Renal cortical epithelial cell (primary cell): ENCODE results near the gene DUS4L. TPM values are rescaled to one million over a fixed set of nuclear protein-coding genes. Genes with fewer than 3 reads are reported as not detected.
"Not testable (repeated sequence)": the region's sequence is repeated elsewhere in the genome, so short reads cannot be mapped to it uniquely, and the experiment has no call there.

Experiments
- DNase-seq: peaks from one replicate; pipeline ENCODE4 v3.0.0-alpha.2; 2011; ENCODE audit warnings: low read depth
- total RNA-seq: library from RNA; depleted of rRNA; stranded (reverse); fragments of >200 nt; gene quantifications from 2 replicates; pipeline ENCODE4 v1.2.3, GENCODE V29; 2014

DUS4L gene, protein sequence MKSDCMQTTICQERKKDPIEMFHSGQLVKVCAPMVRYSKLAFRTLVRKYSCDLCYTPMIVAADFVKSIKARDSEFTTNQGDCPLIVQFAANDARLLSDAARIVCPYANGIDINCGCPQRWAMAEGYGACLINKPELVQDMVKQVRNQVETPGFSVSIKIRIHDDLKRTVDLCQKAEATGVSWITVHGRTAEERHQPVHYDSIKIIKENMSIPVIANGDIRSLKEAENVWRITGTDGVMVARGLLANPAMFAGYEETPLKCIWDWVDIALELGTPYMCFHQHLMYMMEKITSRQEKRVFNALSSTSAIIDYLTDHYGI
- total RNA-seq: 11.3 and 12.8 TPM in 2 replicates

DNA sequence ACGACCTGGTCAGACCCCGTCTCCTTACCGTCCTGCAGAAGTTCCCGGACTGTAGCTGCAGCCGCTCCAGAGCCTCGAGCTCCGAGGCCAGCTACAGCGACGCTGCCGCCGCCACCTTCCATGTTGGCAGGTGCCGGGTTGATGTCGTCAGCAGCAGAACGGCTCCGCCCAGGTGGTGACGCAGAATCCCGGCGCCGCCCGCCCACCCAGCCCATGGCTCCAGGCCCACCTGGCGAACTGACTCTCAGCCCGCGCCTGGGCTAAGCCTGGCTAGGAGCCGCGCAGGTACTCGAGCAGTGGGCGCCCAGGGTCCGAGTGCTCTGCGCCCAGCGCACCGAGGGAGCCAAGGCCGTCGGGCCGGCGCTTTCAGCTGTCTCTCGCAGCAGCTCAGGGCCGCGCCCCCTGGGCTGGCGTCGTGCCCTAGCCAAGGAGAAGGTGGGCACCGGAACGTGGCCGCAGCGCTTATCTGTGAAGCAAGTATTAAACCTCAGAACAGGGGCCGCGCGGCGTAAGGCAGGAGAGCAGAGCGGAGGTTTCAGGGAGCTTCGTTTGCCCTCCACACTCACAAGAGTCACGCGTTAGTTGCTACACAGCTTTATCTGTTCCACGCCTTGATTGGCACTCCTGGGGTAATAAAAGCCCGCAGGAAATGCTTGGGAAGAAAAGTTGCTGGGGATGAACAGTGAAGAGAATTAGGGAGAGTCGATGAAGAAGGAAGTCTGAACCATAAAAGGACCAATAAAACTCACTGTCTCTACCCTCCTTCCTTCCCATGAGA is at the start of gene DUS4L, which contains the start of gene COG5:
Gene DUS4L (plus strand): TSS at position 197 of the 778 bp plus-strand sequence. CDS start 3,100 bp downstream, outside the sequence.
Gene COG5 (minus strand): TSS at position 146 of the 778 bp plus-strand sequence. CDS start 24 bp downstream, at position 122.
- DNase-seq: peak; percentile 45

- no peak for DNase-seq
These were observed 37.1 kb upstream of the DUS4L start for GRCh38 chr7:107526672-107527071.

DNA sequence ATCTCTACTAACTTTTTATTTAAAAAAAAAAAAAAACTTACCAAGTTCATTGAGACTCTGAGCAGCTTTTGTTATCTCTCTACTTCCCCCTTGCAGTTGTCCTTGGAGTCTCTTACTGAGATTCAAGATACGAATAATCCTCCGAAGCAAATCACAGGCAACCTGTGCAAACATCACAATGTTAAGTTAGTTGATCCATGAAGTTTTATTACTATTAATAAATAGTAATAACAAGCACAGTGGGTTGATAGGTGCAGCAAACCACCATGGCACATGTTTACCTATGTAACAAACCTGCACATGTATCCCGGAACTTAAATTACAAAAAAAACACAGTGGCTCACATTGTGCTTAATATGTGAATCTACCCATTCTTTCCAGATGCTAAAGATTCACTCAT is 36.6 kb upstream of the DUS4L start:
- DNase-seq: no peak

DNA sequence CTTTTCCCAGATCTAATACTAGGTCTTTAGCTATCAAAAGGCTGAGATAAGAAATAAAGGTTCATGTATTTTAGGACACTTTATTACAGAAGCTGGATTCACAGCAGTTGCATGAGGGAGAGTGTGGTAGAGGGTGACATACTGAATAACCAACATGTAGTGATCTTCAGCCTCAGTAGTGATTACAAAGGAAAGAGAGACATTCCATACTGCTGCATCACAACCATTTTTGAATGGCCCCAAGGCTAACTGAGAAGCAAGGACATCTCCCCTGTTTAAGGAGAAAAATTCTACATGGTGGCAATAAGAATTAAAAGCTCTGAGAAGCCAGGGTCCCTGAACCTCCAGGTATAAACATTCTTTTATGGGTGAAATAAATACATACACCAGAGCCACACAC is 35.3 kb upstream of the DUS4L start:
- DNase-seq: peak; percentile 72

GRCh38 chr7:107530751-107531150 is 33.0 kb upstream of the DUS4L start:
- no peak for DNase-seq

DNA sequence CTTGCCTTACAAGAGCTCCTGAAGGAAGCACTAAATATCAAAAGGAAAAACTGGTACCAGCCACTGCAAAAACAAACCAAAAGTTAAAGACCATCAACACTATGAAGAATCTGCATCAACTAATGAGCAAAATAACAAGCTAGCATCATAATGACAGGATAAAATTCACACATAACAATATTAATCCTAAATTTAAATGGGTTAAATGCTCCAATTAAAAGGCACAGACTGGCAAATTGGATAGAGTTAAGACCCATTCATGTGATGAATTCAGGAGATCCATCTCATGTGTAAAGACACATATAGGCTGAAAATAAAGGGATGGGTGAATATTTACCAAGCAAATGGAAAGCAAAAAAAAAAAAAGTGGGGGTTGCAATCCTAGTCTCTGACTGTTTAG is 29.6 kb upstream of the DUS4L start:
- no peak for DNase-seq

DNA sequence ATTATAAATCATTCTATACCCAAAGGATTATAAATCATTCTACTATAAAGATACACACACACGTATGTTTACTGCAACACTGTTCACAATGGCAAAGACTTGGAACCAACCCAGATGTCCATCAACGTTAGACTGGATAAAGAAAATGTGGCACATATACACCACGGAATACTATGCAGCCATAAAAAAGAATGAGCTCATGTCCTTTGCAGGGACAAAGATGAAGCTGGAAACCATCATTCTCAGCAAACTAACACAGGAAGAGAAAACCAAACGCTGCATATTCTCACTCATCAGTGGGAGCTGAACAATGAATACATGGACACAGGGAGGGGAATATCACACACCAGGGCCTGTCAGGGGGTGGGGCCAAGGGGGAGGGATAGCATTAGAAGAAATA is 26.5 kb upstream of the DUS4L start:
- DNase-seq: not testable (repeated sequence)

DNA sequence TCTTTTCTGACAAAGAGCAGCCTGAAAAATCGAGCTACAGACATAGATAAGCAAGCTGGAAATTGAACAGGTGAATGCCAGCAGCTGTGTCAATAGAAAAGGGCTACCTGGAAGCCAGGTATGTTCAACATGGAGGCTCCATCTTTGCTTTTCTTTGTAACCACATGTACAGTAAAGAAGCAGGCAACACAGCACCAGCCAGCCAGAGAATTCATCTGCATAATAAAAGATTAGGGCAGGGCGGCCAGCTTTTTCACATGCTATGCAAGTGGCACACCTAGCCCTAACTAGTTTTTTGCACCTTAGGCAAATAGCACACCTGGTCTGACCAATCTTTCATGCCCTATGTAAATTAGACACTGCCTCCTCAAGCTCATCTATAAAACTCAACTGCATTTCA is 25.8 kb upstream of the DUS4L start:
- no peak for DNase-seq

DNA sequence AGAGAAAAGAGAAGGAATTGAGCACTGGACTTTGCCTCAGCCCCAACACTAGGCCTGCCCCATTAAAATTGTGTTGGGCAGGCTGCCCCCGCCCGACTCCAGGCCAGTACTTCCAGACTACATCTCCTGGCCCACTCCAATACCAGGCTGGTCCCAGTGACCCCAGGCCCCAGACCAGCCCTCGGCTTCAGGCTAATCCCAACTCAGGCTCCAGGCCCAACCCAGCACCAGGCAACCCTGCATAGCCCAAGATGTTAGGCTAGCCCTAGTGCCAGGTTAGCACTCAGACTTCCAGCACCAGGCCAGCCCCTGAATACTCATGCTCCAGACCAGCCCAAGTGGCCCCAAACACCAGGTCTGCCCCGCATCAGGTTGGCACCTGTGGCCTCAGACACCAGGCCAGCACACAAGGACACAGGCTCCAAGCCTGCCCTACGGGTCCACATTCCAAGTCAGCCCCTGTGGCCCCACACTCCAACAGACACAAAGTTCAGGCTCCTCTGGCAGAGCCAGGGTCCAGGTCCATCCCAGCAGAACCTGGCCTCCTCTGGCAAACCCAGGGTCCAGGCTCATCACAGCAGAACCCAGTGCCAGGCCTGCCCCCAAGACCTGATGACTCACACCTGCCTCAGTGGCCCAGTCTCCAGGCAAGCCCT is 20.3 kb upstream of the DUS4L start:
- DNase-seq: no peak

GRCh38 chr7:107544848-107545591 is 18.8 kb upstream of the DUS4L start:
- DNase-seq: no peak

DNA sequence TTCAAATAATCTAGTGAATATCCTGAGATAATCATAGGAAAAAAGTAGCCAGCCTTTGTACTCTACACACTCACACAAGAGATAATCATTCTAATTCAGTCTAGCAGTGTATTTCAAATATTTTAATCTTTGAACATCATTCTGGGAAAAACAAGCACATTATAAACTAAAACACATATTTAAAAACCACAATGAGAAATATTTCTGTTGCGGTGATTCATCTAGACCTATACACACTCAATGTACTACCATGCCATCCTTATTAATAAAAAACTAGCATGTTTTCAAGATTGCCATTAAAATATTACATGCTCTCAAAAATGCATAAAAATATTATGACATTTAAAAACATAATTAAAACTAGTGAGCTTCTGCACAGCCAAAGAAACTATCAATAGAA is 11.8 kb upstream of the DUS4L start:
- no peak for DNase-seq

- DNase-seq: no peak
These were observed 7.9 kb upstream of the DUS4L start for GRCh38 chr7:107555893-107556292.

DNA sequence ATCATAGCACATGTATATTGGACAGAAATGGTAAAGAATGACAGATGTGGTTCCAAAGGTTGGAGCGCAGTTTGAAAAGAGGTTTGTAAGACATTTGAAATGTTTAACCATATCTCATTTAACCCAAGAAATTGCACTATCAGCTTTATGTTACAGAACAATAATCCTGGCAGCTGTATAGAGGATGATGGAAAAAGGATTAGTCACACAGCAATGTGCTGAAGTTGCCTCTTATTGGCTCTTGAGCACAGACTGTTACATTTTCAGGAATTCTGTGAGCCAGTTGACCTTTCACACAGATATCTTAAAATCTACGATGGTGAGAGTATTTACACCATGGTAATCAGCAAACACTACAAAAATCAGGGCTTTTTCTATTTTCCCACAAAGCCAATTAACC is 3.9 kb upstream of the DUS4L start:
- peak; percentile 32 for DNase-seq

DNA sequence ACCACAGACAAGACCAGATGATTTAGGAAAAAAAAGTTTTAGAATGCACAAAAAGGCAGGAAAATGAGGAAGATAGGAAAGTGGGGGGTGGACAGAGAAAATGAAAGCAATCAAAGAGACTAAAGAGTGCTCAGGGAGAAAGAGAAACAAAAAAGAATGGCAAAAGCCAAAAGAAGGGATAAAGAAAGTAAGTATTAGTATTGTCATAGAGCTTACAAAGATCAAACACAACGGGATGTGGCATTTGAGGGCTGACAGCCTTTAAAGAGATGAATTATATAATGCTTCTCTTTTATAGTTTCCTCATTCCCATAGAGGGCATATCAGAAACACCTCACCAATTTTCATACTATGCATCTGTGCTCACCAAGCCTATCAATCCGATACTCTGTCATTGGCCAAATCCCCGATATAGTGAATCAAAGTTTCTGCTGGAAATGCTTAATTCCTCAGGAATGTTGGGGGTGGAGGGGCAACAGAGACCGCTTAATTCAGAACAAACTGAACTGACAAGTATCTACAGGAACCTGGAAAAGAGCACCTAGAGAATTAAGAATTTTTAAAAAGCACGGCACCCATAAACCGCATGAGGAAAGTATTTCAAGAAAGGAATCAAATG is 2.8 kb upstream of the DUS4L start:
- no peak for DNase-seq

- no peak for DNase-seq
These were observed 543 bp upstream of the DUS4L start for GRCh38 chr7:107563081-107563774.

- peak; percentile 91 for DNase-seq
These were observed 955 bp downstream of the DUS4L start for GRCh38 chr7:107564553-107565298.

- DNase-seq: no peak
These were observed 6.5 kb downstream of the DUS4L start for GRCh38 chr7:107570298-107570697.

DNA sequence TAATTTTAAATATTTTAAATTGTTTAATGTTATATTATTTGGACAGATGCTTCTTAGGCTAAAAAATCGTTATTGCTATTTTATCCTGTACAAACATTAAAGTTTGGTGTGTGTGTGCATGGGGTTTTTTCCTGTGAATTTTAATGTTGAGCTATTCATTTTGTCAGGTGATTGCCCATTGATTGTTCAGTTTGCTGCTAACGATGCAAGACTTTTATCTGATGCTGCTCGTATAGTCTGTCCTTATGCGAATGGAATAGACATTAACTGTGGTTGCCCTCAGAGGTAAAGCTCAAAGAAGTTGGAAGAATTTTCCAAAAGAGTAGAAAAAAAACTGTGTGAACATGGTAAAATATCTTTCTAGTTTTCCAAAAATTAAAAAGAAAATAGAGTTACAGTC is 9.8 kb downstream of the DUS4L start:
- DNase-seq: no peak

DNA sequence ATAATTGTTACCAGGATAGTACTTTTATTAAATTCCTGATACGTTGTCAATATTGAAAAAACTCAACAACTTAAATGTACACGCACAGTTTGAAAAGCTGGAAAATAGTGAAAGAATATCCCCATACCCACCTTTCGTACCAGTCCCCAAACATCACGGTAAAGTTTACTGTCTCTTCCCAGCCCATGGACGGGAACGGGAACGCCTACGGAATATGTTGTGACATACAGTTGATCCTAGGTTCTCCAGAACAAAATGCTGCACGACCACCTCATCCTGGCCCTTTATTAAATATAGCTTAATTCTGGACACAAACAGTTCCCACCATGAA is 15.7 kb downstream of the DUS4L start:
- no peak for DNase-seq
